Activated CD4-positive, alpha-beta T cell treated with anti-CD3 and anti-CD28 coated beads, Interleukin-10, Interleukin-2, amounts not matched to agents 100 ng/mL and 50 ng/mL, durations not matched to agents 16 hours and 8 hours (primary cell): ENCODE results near the gene TNNI3.
"Not testable (repeated sequence)": the region's sequence is repeated elsewhere in the genome, so short reads cannot be mapped to it uniquely, and the experiment has no call there.

ENCODE experiments used
- DNase-seq: peaks from one replicate; pipeline ENCODE4 v3.0.0-alpha.2; 2020

TNNI3 gene

GRCh38 chr19:55157064-55157908 lies at the start of gene TNNI3:
TNNI3 (minus strand) TSS chr19:55157732; CDS start chr19:55157589, 143 bp downstream.
- DNase-seq = no peak

GRCh38 chr19:55206664-55207500 lies 49.4 kb upstream of the TNNI3 start:
- peak; percentile 47 for DNase-seq

GRCh38 chr19:55202199-55202598 lies 44.7 kb upstream of the TNNI3 start:
- not testable (repeated sequence) for DNase-seq

- no peak for DNase-seq
These were observed 42.2 kb upstream of the TNNI3 start for GRCh38 chr19:55199620-55200204.

- DNase-seq = no peak
These were observed 41.1 kb upstream of the TNNI3 start for GRCh38 chr19:55198651-55199050.

GRCh38 chr19:55197528-55197927 lies 40.0 kb upstream of the TNNI3 start:
- DNase-seq = peak; percentile 36

- DNase-seq = no peak
These were observed 39.3 kb upstream of the TNNI3 start for GRCh38 chr19:55196803-55197202.

GRCh38 chr19:55193481-55193880 lies 35.9 kb upstream of the TNNI3 start:
- no peak for DNase-seq

- DNase-seq = no peak
These were observed 31.9 kb upstream of the TNNI3 start for GRCh38 chr19:55189403-55189835.

GRCh38 chr19:55188625-55189024 lies 31.1 kb upstream of the TNNI3 start:
- no peak for DNase-seq

- no peak for DNase-seq
These were observed 28.5 kb upstream of the TNNI3 start for GRCh38 chr19:55186080-55186479.

- DNase-seq = no peak
These were observed 24.2 kb upstream of the TNNI3 start for GRCh38 chr19:55181740-55182139.

GRCh38 chr19:55179606-55180484 lies 22.3 kb upstream of the TNNI3 start, which contains the start of gene SYT5:
SYT5 (minus strand) TSS chr19:55180289; CDS start chr19:55179041, 1,248 bp downstream.
- DNase-seq = peak; percentile 50

GRCh38 chr19:55178781-55179599 lies 21.5 kb upstream of the TNNI3 start:
- DNase-seq = peak; percentile 88

GRCh38 chr19:55176076-55176475 lies 18.5 kb upstream of the TNNI3 start:
- no peak for DNase-seq

GRCh38 chr19:55175117-55175867 lies 17.8 kb upstream of the TNNI3 start:
- no peak for DNase-seq

GRCh38 chr19:55174425-55175116 lies 17.0 kb upstream of the TNNI3 start:
- no peak for DNase-seq

- peak; percentile 50 for DNase-seq
These were observed 16.3 kb upstream of the TNNI3 start for GRCh38 chr19:55173714-55174409.

- DNase-seq = no peak
These were observed 15.7 kb upstream of the TNNI3 start for GRCh38 chr19:55173186-55173713.
